Fibroblast of skin of abdomen (primary cell): Measurements from ENCODE around the gene USP13.
"Not testable (repeated sequence)": the region's sequence is repeated elsewhere in the genome, so short reads cannot be mapped to it uniquely, and the experiment has no call there.

ENCODE experiments used
- DNase-seq: peaks from one replicate; pipeline ENCODE4 v3.0.0-alpha.2; 2013

The USP13 gene

DNA sequence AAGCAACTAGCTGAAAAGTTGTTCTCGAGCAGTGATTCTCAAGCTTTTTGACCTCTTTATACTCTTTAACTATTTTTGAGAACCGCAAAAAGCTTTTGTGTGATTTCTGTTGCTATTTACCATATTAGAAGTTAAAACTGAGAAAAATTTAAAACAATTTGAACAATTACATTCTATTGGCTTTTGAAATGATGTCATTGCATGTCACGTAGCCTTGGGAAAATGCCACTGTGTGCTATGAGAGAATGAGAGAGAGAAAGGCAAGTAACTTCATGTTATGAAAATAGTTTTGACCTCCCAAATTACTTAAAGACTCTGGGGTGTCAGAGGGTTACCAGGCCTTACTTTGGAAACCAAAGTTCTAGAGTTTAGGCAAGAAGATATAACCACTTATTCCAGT, 8.0 kb downstream of the USP13 start:
- DNase-seq: no peak

DNA sequence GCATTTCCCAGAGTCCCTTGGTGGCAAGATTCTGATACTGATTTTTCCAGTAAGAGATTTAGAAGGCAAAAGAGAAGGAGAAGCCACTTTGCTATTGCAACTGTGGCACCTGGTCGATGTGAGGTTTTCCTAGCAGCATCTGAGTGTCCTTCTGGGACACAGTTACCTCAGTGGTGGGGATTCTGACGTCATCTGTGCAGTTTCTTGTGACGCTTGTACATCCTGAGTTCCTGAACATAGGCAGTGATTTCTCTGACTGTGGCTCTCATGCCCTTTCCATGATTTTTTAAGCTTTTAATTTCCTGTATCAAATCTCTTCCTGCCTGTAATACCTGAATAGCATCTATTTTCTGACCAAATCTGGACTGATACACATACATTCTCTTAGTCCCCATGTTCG, 8.9 kb downstream of the USP13 start:
- DNase-seq: no peak

DNA sequence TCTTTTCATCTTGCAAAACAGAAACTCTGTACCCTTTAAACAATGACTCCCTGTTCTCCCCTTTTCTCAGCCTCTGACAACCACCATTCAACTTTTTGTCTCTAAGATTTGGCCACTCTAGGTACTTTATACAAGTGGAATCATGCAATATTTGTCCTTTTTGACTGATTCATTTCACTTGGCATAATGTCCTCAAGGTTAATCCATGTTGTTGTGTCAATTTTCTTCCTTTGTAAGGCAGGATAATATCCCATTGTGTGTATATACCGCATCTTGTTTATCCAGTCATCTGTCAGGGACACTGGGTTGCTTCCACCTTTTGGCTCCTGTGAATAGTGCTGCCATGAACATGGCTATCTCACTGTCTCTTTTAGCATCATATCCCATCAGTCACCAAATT, 10.3 kb downstream of the USP13 start:
- no peak for DNase-seq

DNA sequence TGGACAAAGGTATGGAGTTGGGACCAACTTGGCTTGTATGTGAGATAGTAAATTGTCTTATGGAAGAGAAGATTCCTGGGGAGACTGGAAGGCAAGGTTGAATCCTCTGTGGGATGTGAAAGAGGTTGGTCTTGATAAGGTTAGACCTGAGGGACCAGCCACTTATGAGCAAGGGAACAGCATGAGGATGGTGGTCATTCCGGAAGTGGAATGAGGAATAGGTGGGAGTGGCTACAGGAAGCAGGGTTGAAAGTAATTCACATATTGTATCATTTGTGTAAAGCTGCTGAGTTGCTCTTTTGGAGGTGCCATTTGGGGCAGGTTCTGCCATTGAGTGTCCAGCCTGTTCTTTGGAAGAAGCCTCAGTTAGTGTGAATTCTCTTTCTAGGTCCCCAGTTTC, 13.2 kb downstream of the USP13 start:
- no peak for DNase-seq

DNA sequence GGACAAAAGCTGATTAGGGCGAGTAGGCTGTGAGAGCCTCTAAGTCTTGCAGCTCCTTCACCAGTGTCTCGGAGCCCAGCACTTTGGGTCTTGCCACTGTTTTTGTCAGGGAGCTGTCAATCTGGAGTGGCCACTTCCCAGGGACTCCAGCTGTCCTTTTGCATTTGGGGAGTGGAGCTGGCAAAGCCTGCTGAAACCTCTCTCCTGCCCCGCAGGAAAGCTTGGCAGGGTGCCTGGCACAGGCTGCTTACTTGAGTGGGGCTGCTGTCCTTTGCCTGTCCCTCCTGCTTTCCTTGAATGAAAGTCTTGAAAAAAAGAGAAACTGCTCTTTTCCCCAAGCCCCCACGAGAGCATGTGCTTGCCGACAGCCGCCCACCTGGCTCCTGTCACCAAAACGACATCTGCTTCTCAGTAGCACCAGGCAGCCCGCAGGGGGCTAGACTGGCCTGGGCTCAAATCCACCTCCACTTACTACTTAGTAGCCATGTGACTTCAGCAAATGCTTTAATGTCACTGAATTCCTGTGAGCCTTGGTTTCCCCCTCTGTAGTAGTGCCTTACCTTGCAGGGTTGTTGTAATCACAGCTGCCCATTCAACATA, 13.7 kb downstream of the USP13 start:
- DNase-seq: peak; percentile 21

DNA sequence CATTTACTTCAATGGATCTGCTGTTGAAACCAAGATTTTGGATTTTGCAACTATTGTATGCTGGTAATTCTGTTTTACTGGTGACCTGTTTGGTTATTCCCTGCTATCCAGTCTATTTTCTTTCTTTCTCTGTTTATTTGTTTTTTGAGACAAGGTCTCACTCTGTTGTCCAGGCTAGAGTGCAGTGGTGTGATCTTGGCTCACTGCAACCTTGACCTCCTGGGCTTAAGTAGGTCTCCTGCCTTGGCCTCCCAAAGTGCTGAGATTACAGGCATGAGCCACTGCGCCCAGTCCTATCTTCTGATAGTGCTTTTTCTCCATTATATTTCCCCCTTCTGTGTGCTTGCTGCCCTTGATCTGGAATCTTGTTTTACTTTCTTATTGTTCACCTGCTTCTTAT, 15.6 kb downstream of the USP13 start:
- no peak for DNase-seq

DNA sequence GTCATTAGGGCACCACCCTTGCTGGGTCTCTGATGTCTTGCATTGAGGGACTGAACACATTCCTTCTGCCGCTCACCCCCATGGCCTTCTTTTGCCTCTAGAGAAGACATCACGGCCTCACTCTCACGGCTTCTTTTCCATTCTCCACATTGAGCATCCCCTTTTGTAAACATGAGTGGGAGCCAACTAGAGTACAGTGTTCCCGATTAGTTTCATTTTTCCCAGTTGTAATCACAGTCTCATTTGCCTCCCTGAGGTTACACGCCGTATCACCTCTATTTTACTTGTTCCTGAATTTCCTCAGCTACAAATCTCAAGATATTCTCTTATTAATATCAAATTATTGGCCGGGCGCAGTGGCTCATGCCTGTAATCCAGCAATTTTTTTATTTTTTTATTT, 17.5 kb downstream of the USP13 start:
- no peak for DNase-seq

DNA sequence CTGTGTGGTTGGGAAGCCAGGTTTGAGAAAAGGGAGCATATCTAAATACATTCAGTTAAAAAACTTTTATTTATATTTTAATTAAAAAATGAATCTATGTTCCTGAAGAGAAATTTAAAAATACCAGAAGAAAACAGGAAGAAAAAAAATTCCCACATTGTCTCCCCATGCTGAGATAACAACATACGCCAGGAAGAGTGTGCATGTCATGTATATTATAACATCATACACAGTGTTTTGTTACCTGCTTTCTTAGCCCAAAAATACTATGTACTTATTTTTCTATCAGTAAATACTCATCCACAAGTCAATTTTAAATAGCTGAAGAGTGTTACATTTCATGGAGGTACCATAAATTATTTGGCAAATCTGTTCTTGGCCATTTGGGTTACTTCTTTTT, 18.5 kb downstream of the USP13 start:
- no peak for DNase-seq

DNA sequence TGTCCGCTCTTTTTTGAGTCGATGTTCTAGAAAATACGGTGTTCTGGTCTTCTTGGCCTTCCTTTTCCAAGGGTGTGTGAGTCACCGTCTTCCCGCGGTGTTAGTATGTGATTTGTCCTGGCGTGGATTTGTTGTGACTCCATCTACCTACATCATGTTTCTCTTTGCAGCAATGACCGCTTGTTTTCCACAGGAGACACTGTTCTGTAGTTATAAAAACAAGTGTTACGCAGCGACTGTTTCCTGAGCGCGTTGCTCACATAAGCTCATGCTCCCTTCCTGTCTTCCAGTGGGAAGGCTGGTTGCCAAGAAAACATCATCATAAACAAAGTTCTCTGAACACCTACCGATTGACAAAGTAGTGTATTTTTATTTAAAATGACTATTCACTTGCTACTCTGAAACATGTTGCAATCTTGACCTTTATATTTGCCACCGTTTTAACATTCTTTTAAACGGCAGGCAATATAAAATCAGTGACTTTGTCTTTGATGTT, 19.0 kb downstream of the USP13 start:
- DNase-seq: no peak

DNA sequence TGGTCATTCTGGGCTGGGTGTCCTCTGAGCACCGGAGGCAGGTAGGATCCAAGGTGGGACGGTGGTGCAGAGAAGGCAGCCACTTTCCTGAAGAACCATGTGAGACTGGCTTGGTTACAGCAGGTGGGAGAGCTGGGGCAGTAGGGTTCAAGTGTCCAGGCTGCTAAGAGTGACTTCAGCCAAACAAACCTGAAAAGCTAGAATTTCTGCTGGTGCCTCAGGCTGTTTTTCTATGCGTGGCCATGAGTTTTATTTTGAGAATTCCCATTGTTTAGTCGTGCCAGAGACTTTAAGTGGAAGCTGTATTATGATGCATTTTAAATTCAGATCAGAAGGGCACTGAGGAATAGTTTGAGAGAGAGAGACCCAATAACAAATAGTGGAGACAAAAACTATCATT, 20.1 kb downstream of the USP13 start:
- DNase-seq: no peak

DNA sequence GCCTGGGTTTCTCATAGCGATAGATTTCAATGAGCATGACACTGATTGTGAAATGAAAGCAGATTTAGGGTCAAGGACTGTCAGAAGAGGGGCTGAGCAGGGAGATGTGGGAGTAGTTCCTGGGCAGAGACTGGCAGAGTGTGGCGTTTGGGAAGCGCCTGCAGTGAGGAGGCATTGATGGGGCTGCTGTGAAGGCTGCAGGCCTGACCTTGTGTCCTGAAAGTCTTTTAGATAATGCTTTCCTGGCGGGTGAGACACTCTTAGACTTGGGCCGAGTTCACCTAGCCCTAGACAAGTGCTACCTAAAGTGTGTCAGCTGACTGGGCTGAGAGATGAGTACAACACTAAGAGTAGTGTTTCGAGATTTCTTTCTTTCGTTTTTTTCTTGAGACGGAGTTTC, 20.7 kb downstream of the USP13 start:
- no peak for DNase-seq

DNA sequence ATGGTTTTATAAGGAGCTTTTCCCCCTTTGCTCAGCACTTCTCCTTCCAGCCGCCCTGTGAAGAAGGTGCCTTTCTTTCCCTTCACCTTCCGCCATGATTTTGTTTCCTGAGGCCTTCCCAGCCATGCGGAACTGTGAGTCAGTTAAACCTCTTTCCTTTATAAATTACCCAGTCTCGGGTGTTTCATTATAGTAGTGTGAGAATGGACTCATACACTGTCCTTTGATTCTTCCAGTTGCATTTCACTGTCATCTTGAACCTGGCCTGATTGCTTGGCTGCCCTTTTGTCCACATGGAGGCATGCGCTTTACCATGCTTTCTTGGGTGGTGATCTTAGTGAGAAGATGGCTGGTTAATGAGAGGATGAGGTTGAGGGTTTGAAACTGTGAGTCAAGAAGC, 23.2 kb downstream of the USP13 start:
- DNase-seq: no peak

DNA sequence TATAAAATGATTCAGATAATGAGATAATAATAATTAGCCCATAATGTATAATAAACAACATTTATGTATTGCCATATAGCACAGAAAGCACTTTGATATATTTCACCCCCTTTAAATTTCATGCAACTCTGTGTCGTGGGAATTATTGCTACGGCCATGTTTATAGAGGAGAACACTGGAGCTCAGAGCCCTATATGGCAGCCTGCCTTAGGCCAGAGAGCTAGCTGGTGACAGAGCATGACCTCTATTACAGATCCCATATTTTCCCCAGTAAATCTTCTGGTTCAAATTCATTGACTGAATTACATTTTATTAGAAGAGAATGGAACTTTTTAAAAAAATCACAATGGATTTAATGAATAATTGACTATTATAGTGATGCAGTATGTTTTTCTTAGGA, 25.0 kb downstream of the USP13 start:
- DNase-seq: no peak

DNA sequence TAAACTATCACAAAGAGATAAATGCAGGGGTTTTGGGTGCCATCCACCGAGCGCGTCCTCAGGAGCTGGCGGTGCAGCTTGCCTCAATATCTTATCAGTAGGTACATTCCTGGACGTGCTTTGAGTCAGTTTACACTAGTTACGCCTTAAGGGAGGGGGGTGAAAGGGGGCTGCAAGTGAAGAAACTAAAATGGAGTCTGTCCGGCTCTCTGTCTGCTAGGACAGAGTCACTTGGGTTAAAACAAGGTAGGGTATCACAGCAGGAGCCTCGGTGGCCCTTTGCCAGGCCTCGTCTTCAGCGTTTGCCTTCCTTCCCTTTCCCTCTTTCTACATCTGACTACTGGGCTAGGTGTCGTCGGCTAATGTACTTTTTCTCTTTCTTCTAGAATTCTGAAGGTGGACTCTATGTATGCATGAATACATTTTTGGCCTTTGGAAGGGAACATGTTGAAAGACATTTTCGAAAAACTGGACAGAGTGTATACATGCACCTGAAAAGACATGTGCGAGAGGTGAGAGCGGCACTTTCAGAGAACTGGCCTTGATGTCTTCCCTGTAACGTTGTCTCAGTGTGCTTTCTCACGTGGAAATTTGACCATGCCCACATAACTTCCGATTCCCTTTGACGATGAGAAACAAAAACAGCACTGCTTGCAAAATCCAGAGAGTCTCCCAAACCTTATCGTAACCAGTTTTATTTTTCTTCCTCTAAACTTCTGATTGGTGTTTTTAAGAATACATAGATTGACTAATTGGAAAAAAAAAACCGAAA, 28.8 kb downstream of the USP13 start:
- peak; percentile 28 for DNase-seq

DNA sequence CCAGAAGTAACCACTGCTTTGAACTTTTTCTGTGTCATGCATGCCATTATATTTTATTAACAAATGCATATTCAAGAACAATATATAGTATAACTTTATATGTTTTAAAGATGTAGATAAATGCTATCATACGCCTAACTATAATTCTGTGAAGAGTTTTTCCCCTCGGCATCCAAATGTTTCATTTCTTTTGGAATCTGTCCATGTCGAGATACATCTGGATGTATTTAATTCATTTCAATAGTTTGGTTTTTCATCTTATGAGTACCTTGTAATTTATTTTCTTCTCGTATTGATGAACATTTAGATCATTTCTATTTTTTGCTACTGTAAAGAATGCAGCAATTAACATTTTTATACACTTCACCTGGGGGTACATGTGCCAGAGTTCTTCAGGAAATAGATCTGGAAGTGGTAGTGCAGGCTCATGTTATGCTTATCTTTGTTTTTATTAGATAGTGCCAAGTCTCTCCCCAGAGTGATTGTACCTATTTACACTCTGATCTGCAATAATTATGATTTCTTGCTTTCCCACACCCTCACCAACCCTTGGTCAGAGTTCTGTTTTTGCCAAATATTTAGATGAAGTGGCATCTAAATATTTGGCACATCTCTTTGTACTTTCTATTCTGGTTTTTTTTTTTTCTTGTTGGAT, 29.7 kb downstream of the USP13 start:
- no peak for DNase-seq

DNA sequence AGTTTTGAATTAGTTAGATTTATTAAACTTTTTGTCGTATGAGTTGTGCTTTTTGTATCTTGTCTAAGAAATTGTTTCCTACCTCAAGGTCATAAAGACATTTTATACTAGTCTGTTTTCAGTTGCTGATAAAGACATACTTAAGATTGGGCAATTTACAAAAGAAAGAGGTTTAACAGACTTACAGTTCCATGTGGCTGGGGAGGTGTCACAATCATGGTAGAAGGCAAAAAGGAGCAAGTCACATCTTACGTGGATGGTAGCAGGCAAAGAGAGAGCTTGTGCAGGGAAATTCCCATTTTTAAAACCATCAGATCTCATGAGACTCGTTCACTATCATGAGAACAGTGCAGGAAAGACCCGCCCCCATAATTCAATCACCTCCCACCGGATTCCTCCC, 30.4 kb downstream of the USP13 start:
- not testable (repeated sequence) for DNase-seq

DNA sequence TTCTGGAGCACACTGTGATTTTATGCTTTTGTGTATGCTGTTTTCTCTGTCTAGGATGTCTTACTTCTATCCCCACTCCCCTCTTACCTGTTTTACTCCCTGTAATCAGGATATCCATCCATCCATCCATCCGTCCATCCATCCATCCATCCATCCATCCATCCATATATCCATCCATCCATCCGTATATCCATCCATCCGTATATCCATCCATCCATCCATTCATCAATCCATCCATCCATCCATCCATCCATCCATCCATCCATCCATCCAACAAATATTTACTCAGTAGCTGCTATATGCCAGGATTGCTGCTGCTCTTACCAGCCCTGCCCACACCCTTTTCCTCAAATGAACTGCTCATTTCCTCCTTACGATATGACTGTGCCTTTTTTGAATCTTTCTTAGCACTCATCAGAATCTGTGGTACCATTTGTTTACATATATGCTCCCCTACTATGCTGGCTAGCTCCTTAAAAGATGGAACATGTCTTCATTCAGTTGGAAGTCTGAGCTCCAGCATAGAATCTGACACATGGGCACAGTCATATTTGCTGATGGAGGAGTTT, 35.2 kb downstream of the USP13 start:
- DNase-seq: no peak

DNA sequence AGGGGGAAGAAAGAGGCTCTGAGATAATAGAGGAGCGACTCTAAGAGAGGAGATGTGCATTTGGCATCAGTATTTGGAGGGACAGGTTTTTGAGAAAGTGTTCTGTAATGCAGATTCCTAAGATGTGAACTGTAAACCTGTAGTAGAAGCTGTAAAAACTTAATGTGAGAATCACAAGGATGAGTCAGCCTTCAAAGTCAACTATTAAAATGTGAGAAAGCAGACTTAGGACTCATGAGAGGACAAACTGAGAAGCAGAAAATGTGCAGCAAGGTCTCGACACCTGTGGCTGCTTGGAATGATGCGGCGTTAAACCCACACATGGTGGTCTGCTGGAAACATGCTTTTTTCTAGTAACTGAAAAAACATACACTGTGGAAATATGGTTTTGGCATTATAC, 36.0 kb downstream of the USP13 start:
- peak; percentile 26 for DNase-seq

DNA sequence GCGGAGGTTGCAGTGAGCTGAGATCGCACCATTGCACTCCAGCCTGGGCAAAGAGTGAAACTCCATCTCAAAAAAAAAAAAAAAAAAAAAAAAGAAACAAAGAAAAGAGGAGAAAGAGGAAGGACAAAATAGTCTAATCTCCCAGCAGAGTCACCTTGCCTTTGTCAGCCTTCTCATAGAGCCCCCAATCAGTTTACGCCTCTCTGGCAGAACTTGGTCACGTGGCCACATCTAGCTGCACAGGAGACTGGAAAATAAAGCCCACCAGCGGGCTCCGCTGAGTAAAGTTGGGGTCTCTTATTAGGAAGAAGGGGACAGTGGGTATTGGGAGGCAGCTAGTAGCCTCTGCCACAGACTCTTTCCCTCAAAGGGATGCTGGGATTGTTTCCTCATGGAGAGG, 41.9 kb downstream of the USP13 start:
- no peak for DNase-seq

DNA sequence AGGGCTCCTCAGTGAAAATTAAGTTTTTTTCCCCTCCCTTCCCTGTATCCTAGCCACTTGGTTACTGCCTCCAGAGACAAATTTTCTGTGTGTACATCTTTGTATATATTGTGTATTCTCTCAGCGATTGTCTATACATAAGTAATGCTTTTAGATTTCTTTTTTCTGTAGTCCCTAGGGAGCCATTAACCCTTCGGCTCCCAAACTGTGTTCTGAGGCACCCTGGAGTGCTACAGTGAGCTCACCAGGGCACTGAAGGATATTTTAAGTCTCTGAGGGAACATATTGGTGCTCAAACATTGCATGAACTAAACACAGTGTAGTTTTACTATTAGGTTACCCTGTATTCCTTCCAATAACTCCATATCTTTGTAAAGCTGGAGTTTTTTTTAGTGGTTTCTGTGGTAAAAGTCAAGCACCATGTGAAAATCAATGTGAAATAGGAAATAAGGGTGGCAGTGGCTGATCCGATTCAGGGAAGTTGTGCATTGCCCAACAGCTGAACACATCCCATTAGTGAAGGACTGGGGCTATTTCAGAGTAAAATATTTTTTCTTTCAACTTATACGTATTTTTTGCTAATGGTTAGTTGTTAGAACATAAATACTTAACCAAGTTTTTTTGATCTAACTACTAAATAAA, 43.0 kb downstream of the USP13 start:
- no peak for DNase-seq

DNA sequence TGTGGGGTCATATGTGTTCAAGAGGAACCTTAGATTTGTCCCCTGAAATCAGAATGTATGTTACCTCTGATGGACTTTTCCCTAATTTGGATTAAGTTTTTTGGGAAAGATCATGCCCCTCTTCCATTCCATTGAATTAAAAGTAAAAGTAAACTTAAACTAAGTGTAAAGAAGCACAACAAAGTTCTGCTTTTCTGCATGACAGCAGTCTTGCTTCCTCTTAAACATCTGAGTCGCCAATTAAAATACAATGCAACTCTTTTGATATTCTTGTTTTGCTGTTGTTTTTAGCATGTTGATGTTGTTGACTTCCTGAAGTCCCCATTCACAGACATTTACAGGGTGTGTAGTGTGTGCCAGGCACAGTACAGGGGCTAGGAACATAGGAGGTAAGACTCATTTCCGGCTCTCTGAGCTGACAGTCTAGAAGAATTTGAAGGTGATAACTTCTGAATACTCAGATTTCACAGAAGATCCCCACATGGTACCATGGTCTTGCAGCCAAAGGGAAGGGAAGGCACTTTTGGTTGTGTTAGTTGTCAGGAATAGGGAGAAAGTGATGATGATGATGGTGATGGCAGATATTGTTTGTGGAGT, 45.0 kb downstream of the USP13 start:
- DNase-seq: no peak

DNA sequence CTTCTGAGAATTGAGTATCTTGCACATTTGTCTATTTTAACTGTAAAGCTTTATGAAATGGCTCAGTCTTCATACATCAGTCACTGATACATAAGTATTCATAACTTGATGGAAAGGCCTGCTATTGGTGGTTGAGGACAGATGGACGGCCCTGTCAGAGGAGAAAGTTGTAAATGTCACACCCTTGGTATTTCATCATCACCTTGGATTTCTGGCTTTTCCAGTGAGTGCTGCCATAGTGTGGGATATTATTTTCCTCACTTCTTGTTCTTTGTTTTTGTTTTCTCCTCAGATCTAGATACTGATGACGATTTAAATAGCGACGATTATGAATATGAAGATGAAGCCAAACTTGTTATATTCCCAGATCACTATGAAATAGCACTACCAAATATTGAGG, 47.9 kb downstream of the USP13 start:
- DNase-seq: no peak
